IMR-90 (cell line): Measurements from ENCODE around the gene PDIA4. TPM values are rescaled to one million over a fixed set of nuclear protein-coding genes. Genes with fewer than 3 reads are reported as not detected.

Source experiments
- ATAC-seq: fragments of 200-7000 bp; cut with Tn5 transposase; 2 replicates; pipeline ENCODE4 v1.9.1; 2020; ENCODE audit warnings: low read depth, mild to moderate bottlenecking, moderate library complexity
- BruUV-seq: library from RNA; stranded (reverse); fragments of 400-500 nt; replicated peaks from 2 replicates; lab custom pipeline; 2021; lab: Mats Ljungman, UMichigan
- CTCF ChIA-PET: fragments of 300-600 bp; formaldehyde crosslinking; extraction: SDS; loops from one replicate; lab custom pipeline; 2021; ENCODE audit warnings: antibody characterized with exemption; lab: Yijun Ruan, JAX
- POLR2A ChIA-PET: fragments of 300-600 bp; sonication (Branson Sonifier 250); formaldehyde crosslinking; loops from one replicate; lab custom pipeline; 2022; ENCODE audit warnings: antibody characterized with exemption; ENCODE audit not compliant: unreplicated experiment; lab: Charles Lee
- DNase-seq: peaks from one replicate; pipeline ENCODE4 v3.0.0; 2013
- H2AFZ ChIP-seq: replicated peaks from 2 replicates; pipeline ENCODE3; 2013; ENCODE audit warnings: low read length, mild to moderate bottlenecking; ENCODE audit not compliant: poor library complexity
- H2AK5ac ChIP-seq: 2 replicates; pipeline ENCODE4 v1.6.1; 2013; ENCODE audit warnings: low read depth, low read length, inconsistent platforms
- H2AK9ac ChIP-seq: replicated peaks from 2 replicates; pipeline ENCODE3; 2013; ENCODE audit warnings: mild to moderate bottlenecking, low read depth, low read length, moderate library complexity; ENCODE audit not compliant: poor library complexity
- H2BK120ac ChIP-seq: 2 replicates; pipeline ENCODE4 v1.6.1; 2013; ENCODE audit warnings: low read depth, low read length, inconsistent platforms
- H2BK15ac ChIP-seq: 3 replicates; pipeline ENCODE4 v1.6.1; 2013; ENCODE audit warnings: low read depth, low read length, inconsistent platforms
- H2BK20ac ChIP-seq: 2 replicates; pipeline ENCODE4 v1.6.1; 2013; ENCODE audit warnings: low read depth, mild to moderate bottlenecking, inconsistent platforms, low read length, moderate library complexity
- H2BK5ac ChIP-seq: 2 replicates; pipeline ENCODE4 v1.6.1; 2013; ENCODE audit warnings: mild to moderate bottlenecking, low read depth, low read length, inconsistent platforms; ENCODE audit not compliant: poor library complexity, severe bottlenecking
- H3K14ac ChIP-seq: replicated peaks from 2 replicates; pipeline ENCODE4 v1.6.1; 2013; ENCODE audit warnings: low read depth, low read length, inconsistent platforms
- H3K18ac ChIP-seq: 2 replicates; pipeline ENCODE4 v1.6.1; 2013; ENCODE audit warnings: low read depth, low read length, control low read depth
- H3K23ac ChIP-seq: 2 replicates; pipeline ENCODE4 v1.6.1; 2013; ENCODE audit warnings: low read depth, low read length, inconsistent platforms
- H3K27ac ChIP-seq: 2 replicates; pipeline ENCODE4 v1.5.1; 2013; ENCODE audit warnings: mild to moderate bottlenecking, control low read depth, low read length; ENCODE audit not compliant: insufficient read depth
- H3K27me3 ChIP-seq: 2 replicates; pipeline ENCODE4 v1.6.1; 2013; ENCODE audit warnings: low read length; ENCODE audit not compliant: control insufficient read depth, insufficient read depth
- H3K36me3 ChIP-seq: 2 replicates; pipeline ENCODE4 v1.6.1; 2013; ENCODE audit warnings: low read length, mixed read lengths; ENCODE audit not compliant: control insufficient read depth, insufficient read depth
- H3K4ac ChIP-seq: 2 replicates; pipeline ENCODE4 v1.6.1; 2013; ENCODE audit warnings: low read depth, low read length, inconsistent platforms
- H3K4me1 ChIP-seq: 2 replicates; pipeline ENCODE4 v1.6.1; 2013; ENCODE audit warnings: low read length, mixed read lengths; ENCODE audit not compliant: control insufficient read depth, insufficient read depth
- H3K4me2 ChIP-seq: 2 replicates; pipeline ENCODE4 v1.6.1; 2013; ENCODE audit warnings: low read depth, mild to moderate bottlenecking, control low read depth, low read length, moderate library complexity
- H3K4me3 ChIP-seq: 2 replicates; pipeline ENCODE4 v1.5.1; 2013; ENCODE audit warnings: low read depth, mild to moderate bottlenecking, control low read depth, low read length, moderate library complexity; ENCODE audit not compliant: insufficient read depth
- H3K56ac ChIP-seq: 2 replicates; pipeline ENCODE4 v1.6.1; 2013; ENCODE audit warnings: low read length, inconsistent platforms; ENCODE audit not compliant: insufficient read depth; ENCODE audit errors: extremely low read depth
- H3K79me1 ChIP-seq, 2 experiments: 2 replicates each; pipeline ENCODE4 v1.6.1; 2013; ENCODE audit warnings: low read length in 2 of 2, inconsistent platforms in 1 of 2, low read depth in 1 of 2
- H3K9ac ChIP-seq: 2 replicates; pipeline ENCODE4 v1.6.1; 2013; ENCODE audit warnings: low read depth, low read length, control low read depth
- H3K9me1 ChIP-seq: 2 replicates; pipeline ENCODE4 v1.6.1; 2013; ENCODE audit warnings: low read length, inconsistent platforms; ENCODE audit not compliant: insufficient read depth
- H3K9me3 ChIP-seq: 2 replicates; pipeline ENCODE4 v1.6.1; 2013; ENCODE audit warnings: low read length; ENCODE audit not compliant: control insufficient read depth, insufficient read depth
- H4K20me1 ChIP-seq: 2 replicates; pipeline ENCODE4 v1.6.1; 2013; ENCODE audit warnings: low read length, inconsistent platforms; ENCODE audit not compliant: insufficient read depth
- H4K5ac ChIP-seq: 2 replicates; pipeline ENCODE4 v1.6.1; 2013; ENCODE audit warnings: mild to moderate bottlenecking, low read depth, low read length, control low read depth
- H4K8ac ChIP-seq, 2 experiments: 2 replicates each; pipeline ENCODE4 v1.6.1; 2013; ENCODE audit warnings: low read depth in 2 of 2, low read length in 2 of 2, control low read depth in 1 of 2, inconsistent platforms in 1 of 2
- H4K91ac ChIP-seq: 2 replicates; pipeline ENCODE4 v1.6.1; 2013; ENCODE audit warnings: low read depth, low read length, inconsistent platforms; ENCODE audit not compliant: insufficient read depth
- RAD21 ChIP-seq: IDR thresholded peaks from 2 replicates; pipeline ENCODE4 v1.6.1; 2012; ENCODE audit warnings: low read length, improper control_type of control experiment
- USF2 ChIP-seq: fragments of 150-350 bp; IDR thresholded peaks from 2 replicates; pipeline ENCODE4 v1.6.1; 2017; ENCODE audit warnings: mild to moderate bottlenecking, antibody characterized with exemption, low read length, low read depth
- WGBS, 2 experiments: methylation state at CpG; one replicate each; pipeline versions ENCODE4 v1.1.5 to v1.1.7; 2013; ENCODE audit warnings: missing lambda C conversion rate in 2 of 2; ENCODE audit not compliant: insufficient read length in 1 of 2; ENCODE audit errors: extremely low coverage in 2 of 2; 5-methylcytosine and 5-hydroxymethylcytosine counted together
- dilution Hi-C: fragments of 300-500 bp; cut with HindIII; formaldehyde crosslinking; loops from one replicate; pipeline ENCODE4 v1.14.3; 2018; ENCODE audit warnings: low sequenced_read_pairs; ENCODE audit not compliant: unreplicated experiment
- in situ Hi-C: fragments of 300-500 bp; cut with MboI; formaldehyde crosslinking; loops from 3 replicates; pipeline ENCODE4 v1.14.3; 2019; ENCODE audit warnings: low sequenced_read_pairs, inconsistent platforms, mixed read lengths
- intact Hi-C: fragments of 100-400 bp; cut with micrococcal nuclease; formaldehyde crosslinking; loops from 2 replicates; pipeline ENCODE4 v1.10.0; 2022
- polyA plus RNA-seq, 3 experiments: library from polyadenylated mRNA; depleted of rRNA; stranded (reverse); fragments of >200 nt; gene quantifications; 2 replicates each; pipeline ENCODE4 v1.2.3, GENCODE V29; 2012; ENCODE audit warnings: low replicate concordance in 1 of 3
- total RNA-seq: library from RNA; depleted of rRNA; stranded (reverse); fragments of >200 nt; gene quantifications from 2 replicates; pipeline ENCODE4 v1.2.3, GENCODE V29; 2012

The PDIA4 gene
- total and polyA plus RNA-seq, 2 of the 4 experiments (the other 2 are of a cell fraction) = 241 to 304 TPM

- intact Hi-C loops = no loop called here
These were observed 14.4 kb downstream of the PDIA4 start for GRCh38 chr7:149013876-149014275.

More at GRCh38 chr7:149013876-149014275, 14.4 kb downstream of the PDIA4 start:
- H4K5ac ChIP-seq = no peak overlapping the region
- H3K9ac ChIP-seq = no peak overlapping the region
- TF ChIP-seq RAD21 (no peak), USF2 (no peak)
- no peak overlapping the region for H3K4me2 ChIP-seq
- H2AK9ac ChIP-seq = no peak overlapping the region
- no peak overlapping the region for H2BK20ac ChIP-seq
- H4K20me1 ChIP-seq = no peaks in the 10 kb centered on the region
- H3K27me3 ChIP-seq = no peaks in the 10 kb centered on the region
- H3K4me1 ChIP-seq = no peaks in the 10 kb centered on the region
- in situ Hi-C loops (no loop called here), dilution Hi-C loops (no loop called here)
- H3K23ac ChIP-seq = no peak overlapping the region
- H3K9me3 ChIP-seq = no peaks in the 10 kb centered on the region
- H3K14ac ChIP-seq = no peak overlapping the region
- no peak overlapping the region for H3K18ac ChIP-seq
- DNase-seq (no peak), ATAC-seq (no peak)
- ChIA-PET CTCF (interaction anchor here (1.1 kb wide), 1 partner anchor 52 kb away, joined by 3 read pairs; no protein-coding TSS in a partner anchor), POLR2A (interaction anchor here (0.6 kb wide), 1 partner anchor 293 kb away, joined by 4 read pairs; no protein-coding TSS in a partner anchor)
- peaks cover 2 to 30% of the 10 kb centered on the region in 2 experiments for H3K79me1 ChIP-seq
- H2AFZ ChIP-seq = peak overlapping the region; percentile 21
- H2AK5ac ChIP-seq = no peak overlapping the region
- peaks cover 69% of the 10 kb centered on the region for H3K36me3 ChIP-seq
- no peak overlapping the region for H3K4me3 ChIP-seq
- no peak overlapping the region for H3K4ac ChIP-seq
- no peak overlapping the region for H3K27ac ChIP-seq
- no peak overlapping the region for H2BK15ac ChIP-seq
- no peak overlapping the region for H4K8ac ChIP-seq
- H4K91ac ChIP-seq = no peak overlapping the region
- H3K9me1 ChIP-seq = no peaks in the 10 kb centered on the region
- BruUV-seq = no TSS peak
- H2BK120ac ChIP-seq = no peak overlapping the region
- 95% methylated on average over 5 of the region's 5 CpGs; no CpG with 5 or more reads in 1 of the 2 experiments for WGBS, 2 experiments
- H3K56ac ChIP-seq = no peak overlapping the region
- H2BK5ac ChIP-seq = no peak overlapping the region
